GM23248 (cell line): ENCODE measurements around the gene ADAT3.
"Not testable (repeated sequence)": the region's sequence is repeated elsewhere in the genome, so short reads cannot be mapped to it uniquely, and the experiment has no call there.

ENCODE experiments used
- EZH2 ChIP-seq: fragments of 200-600 bp; sonication (generic); IDR thresholded peaks from 2 replicates; pipeline ENCODE4 v1.6.1; 2018; ENCODE audit warnings: antibody characterized with exemption, mild to moderate bottlenecking; ENCODE audit not compliant: insufficient read depth, poor library complexity, severe bottlenecking
- EZH2phosphoT487 ChIP-seq: fragments of 200-600 bp; sonication (generic); IDR thresholded peaks from 2 replicates; pipeline ENCODE4 v1.6.1; 2018; ENCODE audit warnings: antibody characterized with exemption, moderate library complexity, mild to moderate bottlenecking, low read depth; ENCODE audit not compliant: insufficient read depth

DNA sequence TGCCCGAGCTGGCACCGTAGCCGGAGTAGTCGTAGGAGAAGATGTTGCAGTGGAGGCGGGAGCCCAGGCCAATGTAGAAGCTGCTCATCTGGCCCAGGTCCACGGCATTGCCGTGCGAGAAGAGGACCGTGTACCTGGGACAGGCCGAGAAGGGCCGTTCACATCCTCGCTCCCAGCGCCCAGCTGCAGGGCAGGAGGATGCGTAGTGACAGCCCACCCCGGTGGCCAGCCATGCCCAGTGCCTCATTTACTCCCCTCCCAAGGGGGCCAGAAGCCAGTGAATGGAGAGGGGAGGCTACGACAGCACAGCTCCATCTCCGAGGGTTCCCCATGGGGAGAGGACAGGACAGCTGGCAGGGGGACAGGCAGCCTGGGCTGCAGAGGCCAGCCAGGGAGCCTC is 25.2 kb upstream of the ADAT3 start:
- TF ChIP-seq EZH2phosphoT487, EZH2: not testable (repeated sequence)
